Activated T-cell treated with anti-CD3 and anti-CD28 coated beads, Interleukin-2, amount 50 U/mL, for 48 hours (primary cell): ENCODE results near the gene TMC5.
"Not testable (repeated sequence)": the region's sequence is repeated elsewhere in the genome, so short reads cannot be mapped to it uniquely, and the experiment has no call there.

Source experiments
- DNase-seq, 2 experiments: peaks; one replicate each; pipeline ENCODE4 v3.0.0-alpha.2; 2020

TMC5 gene

DNA sequence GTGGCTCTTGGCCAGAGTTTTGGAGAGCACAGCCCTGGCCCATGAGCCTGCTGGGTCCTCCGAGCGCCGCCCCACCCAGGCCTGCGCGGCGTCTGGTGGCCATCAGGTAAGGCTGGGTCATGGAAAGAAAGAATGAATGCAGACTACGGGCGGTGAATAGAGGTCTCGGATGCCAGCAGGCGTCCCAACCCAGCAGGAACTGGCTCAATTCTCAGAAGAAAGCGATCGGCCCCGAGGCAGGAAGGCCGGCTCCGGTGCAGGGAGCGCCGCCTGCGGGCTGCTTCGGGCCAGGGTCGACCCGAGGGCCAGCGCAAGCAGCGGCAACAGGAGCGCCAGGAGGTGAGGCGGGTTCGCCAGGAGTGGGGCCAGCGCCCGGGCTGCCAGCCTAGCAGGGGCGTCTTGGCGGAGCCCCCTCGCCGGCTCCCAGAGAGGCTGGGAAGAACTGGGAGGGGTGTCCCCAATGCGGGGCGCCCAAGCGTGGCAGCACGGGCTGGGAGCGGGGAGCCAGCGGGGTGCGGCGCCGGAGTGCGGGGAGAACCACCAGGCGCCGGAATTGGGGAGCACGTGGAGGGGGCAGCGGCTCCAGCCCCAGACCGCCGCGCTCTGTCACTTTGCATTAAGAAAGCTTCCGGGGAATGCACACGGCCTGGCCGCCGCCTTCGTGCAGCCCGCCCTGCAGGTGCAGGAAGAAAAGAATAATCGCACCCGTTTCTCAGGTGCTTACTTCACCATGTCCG is 7.1 kb upstream of the TMC5 start:
- peak in 1 of 2 experiments; percentile 20 for DNase-seq

GRCh38 chr16:19411298-19411697 is 6.4 kb upstream of the TMC5 start:
- DNase-seq, result no peak

DNA sequence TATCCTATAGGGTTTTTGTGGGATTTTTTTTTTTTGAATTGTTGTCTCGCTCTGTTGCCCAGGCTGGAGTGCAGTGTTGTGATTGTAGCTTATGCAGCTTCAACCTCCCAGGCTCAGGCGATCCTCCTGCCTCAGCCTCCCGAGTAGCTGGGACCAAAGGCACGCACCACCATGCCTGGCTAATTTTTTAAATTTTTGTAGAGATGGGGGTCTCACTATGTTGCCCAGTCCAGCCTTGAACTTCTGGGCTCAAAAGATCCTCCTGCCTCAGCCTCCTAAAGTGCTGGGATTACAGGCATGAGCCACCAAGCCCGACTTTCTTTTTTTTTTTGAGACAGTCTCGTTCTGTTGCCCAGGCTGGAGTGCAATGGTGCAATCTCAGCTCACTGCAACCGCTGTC is 5.6 kb upstream of the TMC5 start:
- DNase-seq, result not testable (repeated sequence)

GRCh38 chr16:19415461-19415860 is 2.2 kb upstream of the TMC5 start:
- no peak for DNase-seq

DNA sequence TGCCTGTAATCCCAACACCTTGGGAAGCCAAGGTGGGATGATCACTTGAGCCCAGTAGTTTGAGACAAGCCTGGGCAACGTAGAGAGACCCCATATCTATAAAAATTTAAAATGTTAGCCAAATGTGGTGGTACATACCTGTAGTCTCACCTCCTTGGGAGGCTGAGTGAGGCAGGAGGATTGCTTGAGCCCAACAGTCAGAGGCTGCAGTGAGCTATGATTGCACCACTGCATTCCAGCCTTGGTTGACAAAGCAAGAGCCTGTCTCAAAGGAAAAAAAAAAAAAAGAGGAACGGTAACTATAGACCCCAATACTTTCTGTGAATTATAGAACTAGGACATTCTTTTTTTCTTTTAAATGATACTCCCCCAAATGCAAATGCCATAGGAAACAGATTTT is 1.8 kb upstream of the TMC5 start:
- DNase-seq, result no peak

- DNase-seq, result no peak
Measured at GRCh38 chr16:19418200-19418599, 517 bp downstream of the TMC5 start.

DNA sequence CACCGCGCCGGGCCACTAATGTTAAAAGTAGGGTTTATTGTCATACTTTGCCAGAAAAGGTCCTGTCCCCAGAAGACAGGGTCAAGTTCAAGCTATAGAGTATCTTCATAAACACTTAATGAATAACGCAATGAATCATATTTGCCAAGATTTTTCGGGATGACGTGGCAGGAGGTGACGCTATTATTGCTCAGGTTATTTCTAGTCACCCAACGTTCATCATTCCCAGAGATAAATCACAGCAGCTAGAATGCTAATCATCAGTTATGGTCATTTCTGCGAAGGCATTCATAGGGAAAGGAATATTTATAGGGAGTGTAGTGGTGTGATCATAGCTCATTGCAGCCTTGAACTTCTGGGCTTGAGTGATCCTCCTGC is 2.0 kb downstream of the TMC5 start:
- no peak for DNase-seq

DNA sequence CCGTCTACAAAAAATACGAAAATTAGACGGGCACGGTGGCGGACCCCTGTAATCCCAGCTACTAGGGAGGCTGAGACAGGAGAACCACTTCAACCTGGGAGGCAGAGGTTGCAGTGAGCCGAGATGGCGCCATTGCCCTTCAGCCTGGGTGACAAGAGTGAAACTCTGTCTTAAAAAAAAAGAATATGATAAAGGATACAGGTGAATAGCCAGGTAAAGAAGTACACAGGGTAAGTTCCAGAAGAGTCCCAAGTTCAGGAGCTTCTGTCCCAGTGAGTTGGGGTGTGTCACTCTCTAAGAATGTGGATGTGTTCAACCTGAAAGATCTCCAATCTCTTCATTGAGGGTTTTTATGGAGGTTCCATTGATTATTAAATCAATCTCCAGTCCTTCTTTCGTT is 6.8 kb downstream of the TMC5 start:
- DNase-seq, result no peak

DNA sequence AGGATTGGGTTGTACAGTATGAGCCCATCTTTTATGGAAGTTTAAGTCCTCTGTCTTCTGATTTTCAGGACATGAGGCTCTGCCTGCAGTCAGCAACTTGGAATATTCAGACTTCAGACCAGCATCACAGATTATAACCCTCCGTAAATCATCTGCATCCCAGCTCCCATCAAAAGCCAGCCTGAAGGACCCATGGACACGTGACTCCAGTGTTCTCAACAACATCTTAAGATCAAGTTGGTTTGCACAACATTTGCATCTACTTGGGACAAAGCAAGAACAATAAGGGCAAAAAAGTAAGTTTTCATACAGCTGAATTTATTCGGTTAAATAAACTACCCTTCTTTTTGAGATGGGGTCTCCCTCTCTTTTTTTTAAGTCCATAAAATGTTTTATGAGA is 12.7 kb downstream of the TMC5 start:
- DNase-seq, result no peak

GRCh38 chr16:19431636-19432340 is 14.1 kb downstream of the TMC5 start:
- DNase-seq, result no peak

DNA sequence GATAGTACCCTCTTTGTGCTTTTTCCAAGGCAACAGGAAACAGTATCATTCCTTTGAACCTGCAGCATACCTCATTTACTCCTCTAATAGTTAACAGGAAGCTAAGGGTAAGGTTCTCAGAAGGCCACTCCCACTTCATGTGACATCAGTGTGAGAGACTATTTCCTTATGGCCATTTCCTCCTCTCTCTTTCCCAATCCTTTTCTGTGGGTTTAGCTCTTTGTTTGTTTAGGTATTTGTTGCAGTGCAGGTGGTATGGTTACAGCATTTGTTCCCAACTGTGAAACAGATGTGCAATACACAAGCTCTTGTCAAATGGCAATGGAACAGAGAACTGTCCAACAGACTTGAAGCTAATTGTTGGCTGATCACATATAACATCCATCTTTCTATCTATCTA is 14.7 kb downstream of the TMC5 start:
- no peak for DNase-seq

DNA sequence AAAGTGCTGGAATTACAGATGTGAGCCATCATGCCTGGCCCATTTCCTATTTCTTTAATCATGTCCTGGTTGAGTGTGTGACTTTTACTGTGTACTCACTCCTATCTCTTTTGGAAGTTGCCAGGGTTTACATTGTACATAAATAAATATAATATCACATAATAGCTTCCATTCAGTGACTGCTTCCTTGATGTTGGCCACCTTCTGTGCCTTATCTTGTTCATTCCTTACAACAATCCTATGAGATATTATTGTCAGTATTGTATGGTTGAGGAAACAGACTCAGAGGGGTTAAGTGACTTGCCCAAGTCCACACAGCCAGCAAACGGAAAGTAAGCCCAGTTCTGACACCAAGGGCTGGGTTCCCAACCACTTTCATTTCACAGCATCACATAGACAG is 16.9 kb downstream of the TMC5 start:
- no peak for DNase-seq

- DNase-seq, result no peak
Measured at GRCh38 chr16:19436540-19436939, 18.9 kb downstream of the TMC5 start.

DNA sequence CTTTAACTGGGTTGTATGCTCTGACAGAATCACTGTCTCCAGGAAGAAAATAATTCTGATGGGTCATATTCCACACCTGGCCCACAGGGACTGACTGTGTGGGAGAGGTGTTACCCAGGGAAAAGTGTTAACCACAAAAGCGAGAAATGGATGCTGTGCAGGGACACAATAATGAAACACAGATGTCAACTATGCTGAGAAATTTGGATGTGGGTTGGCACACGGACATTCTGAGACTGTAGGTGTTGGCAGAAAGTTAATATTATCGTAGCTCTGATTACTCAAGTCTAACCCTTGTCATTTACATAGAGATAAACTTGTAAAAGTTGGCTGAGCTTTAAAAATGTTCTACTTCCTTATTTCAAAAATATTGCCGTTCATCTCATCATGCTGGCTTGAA is 19.6 kb downstream of the TMC5 start:
- DNase-seq, result no peak

GRCh38 chr16:19438739-19439138 is 21.1 kb downstream of the TMC5 start:
- no peak for DNase-seq

- DNase-seq, result no peak
Measured at GRCh38 chr16:19439483-19439882, 21.8 kb downstream of the TMC5 start.

- no peak for DNase-seq
Measured at GRCh38 chr16:19443659-19444058, 26.0 kb downstream of the TMC5 start.

DNA sequence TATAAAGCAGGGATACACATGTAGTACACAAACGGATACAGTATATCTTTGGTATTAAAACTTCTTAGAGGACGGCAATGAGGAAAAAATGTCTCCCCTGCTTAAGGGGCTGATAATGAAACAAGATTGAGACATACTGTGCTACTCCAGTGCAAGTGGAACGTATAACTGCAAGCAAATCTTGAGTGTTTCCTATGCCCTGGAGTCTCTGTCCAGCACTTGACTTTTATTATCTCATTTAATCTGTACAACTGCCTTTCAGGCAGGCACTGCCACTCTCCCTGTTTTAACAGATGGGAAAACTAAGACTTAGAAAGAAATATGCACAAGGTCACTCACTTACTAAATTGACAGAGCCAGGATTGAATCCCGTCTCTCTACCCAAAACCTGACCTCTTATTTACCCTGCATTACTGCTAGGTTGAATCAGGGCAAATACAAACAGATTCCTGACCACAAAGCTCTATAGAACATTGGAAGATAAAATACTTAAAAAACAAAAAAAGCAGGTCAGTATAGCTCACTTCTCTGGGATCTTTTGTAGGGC is 28.7 kb downstream of the TMC5 start:
- DNase-seq, result no peak

- DNase-seq, result no peak
Measured at GRCh38 chr16:19446886-19447285, 29.2 kb downstream of the TMC5 start.

DNA sequence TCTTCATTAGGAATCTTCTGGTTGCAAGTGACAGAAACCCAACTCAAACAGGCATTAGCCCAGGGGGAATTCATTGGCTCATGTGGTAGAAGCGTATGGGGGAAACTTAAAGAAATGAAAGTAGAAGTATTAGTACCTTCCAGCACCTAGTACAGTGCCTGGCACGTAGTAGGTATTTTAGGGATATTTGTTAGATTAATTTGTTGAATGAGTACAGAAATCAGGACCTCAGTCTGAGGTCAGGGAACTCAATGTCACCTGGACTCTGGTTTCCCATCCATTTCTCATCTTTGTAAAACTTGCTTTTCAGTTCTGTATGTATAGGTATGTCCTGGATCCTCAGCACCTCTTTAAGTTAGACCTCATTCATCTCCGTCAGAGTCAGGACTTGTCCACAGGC is 32.5 kb downstream of the TMC5 start:
- no peak for DNase-seq

DNA sequence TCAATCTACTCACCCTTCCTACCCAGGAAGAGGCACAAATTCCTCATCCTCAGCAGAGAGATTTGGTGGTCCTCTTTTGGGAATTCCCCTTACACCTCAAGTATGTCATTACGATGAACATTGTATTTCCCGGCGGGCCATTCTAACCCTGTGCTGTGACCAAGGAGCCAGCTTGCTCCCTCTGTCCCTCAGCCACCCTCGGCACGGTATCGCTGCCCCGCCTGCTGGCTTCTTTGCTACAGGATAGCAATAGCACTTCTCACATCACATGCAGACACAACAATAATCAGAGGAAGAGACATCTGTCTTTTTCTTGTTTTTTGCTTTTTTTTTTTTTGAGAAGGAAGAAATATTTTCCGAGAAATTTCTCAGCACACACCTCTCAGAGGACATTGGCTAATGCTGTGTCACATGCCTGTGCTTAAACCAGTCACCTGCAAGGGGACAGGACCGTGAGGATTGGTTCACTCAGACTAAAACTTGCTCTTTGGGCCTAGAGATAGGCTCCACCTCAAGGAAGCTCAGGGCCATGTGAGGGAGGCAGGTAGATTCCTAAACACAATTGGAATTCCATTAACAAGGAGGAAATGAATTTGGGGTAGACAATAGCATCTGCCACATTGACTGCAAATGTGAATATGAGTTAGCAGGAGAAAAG is 41.2 kb downstream of the TMC5 start:
- no peak for DNase-seq

GRCh38 chr16:19460397-19460796 is 42.7 kb downstream of the TMC5 start:
- DNase-seq, result no peak

DNA sequence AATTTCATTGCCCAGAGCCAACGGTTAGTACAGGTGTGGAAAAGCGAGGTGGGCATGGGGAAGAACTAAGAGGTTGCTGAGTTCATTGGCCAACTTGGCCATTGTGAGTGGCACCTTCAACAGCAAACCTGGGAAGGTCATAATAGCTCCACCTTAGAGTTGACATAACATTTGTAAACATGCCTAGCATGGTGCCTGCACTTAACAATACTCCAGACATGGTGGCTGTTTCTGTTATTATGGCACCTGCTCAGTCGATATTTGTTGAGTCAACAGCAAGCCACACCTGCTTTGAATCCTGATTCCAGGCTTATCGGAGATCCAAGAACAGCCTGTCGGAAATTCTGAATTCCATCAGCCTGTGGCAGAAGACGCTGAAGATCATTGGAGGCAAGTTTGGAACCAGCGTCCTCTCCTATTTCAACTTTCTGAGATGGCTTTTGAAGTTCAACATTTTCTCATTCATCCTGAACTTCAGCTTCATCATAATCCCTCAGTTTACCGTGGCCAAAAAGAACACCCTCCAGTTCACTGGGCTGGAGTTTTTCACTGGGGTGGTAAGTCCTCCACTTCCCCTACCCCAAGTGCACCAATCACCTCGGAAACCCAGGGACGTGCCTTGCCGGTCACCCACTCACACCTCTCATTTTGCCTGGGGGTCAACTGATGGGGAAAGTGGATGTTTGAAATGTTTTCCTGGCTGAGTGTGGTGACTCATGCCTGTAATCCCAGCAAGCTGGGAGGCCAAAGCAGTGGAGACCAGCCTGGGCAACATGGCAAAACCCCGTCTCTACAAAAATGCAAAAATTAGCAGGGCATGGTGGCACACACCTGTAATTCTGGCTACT is 46.0 kb downstream of the TMC5 start:
- no peak for DNase-seq
